ENCODE measurements around the gene RXFP2. TPM values are rescaled to one million over a fixed set of nuclear protein-coding genes. Genes with fewer than 3 reads are reported as not detected.

The RXFP2 gene
- total and polyA plus RNA-seq, 5 experiments from 2014 or later: not detected

DNA sequence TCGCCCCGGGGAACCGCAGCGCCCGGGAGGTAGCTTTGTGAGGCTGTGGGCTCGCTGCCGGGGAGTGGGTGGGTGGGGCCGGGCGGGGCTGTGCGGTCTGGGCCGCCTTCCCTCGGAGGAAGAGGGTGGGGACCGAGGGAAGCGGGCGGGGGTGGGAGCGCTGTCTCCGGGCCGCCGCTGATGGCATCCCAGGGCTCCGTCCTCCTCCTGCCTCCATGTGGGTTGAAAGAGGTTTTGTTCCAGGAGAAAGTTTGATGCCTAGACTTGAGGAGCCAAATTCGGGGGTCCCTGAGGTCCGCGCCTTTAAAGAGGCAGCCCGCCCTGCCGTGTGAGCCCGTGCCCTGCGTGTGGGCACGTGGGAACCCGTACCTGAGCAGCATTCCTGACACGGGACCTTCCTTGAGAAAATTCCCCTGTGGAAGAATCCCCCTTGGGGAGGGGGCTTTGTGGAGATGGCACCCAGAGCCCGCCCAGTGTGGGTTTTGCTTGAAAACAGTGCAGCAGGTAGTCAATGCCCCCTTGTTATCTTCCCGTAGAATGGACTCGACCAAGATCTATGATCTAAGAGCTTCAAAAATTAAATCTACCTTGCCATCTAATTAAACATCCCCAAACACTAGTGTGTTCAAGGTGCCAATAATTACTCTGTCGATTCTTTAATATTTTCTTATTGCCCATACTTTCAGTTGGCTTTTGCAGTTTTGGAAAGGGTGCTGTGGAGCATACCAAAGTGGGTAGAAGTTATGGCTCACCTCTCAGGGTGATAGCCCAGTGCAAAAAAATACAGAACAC lies 107.8 kb downstream of the RXFP2 start:
- DNase-seq (no peak), ATAC-seq (no peak)
- peaks cover 0 to 25% (median 4%) of the 10 kb centered on the region in 4 donors for H3K4me1 Mint-ChIP-seq
- no peaks in the 10 kb centered on the region for H3K9me3 Mint-ChIP-seq
- H3K4me3 Mint-ChIP-seq: peak overlapping the region; percentile 13 to 81 (median 64)
- peak overlapping the region in 1 of 10 donors; percentile 43 for H3K27ac Mint-ChIP-seq
- no peaks in the 10 kb centered on the region for H3K36me3 Mint-ChIP-seq
- peaks cover 29 to 72% (median 31%) of the 10 kb centered on the region in 5 donors for H3K27me3 Mint-ChIP-seq
- POLR2A ChIA-PET: no interaction called here

- Mint-ChIP-seq H3K4me1 (peaks cover 0 to 25% (median 4%) of the 10 kb centered on the region in 4 donors), H3K4me3 (peak overlapping the region in 2 of 10 donors; percentile 65 to 81), H3K27me3 (peaks cover 23 to 58% (median 30%) of the 10 kb centered on the region in 5 donors), H3K27ac (no peak overlapping the region), H3K36me3 (no peaks in the 10 kb centered on the region), H3K9me3 (no peaks in the 10 kb centered on the region)
- DNase-seq (no peak), ATAC-seq (no peak)
- POLR2A ChIA-PET: no interaction called here
Measured at GRCh38 chr13:31848621-31849020, 109.3 kb downstream of the RXFP2 start.

GRCh38 chr13:31849206-31849605 lies 109.9 kb downstream of the RXFP2 start:
- Mint-ChIP-seq H3K27me3 (peaks cover 19 to 52% (median 26%) of the 10 kb centered on the region in 5 donors), H3K4me1 (peaks cover 0 to 25% (median 4%) of the 10 kb centered on the region in 4 donors), H3K4me3 (no peak overlapping the region), H3K36me3 (no peaks in the 10 kb centered on the region), H3K9me3 (no peaks in the 10 kb centered on the region), H3K27ac (no peak overlapping the region)
- ATAC-seq: no peak
- POLR2A ChIA-PET: no interaction called here
- no peak for DNase-seq

DNA sequence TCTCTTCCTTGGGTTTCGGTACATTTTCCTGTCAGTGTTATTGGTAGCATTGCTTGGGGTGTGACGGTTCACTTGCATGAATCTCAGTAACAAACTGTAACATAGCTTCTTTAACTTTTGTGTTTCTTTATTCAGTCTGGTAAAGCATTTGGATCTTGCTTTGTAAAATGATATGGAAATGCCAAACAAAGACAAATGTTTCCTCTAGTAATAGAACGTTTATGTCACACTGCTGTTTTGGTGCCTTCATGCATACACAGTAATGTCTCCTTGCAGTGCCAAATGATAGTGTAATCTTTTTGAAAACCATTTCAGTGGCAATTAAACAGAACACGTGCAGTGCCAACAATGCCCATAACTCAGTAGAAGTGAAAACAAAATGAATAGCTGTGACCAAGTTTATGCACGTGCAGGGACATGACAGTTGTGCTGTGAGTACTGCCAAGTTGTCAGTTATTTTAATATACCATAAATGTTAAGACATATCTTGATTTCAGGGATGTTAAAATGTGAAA lies 110.8 kb downstream of the RXFP2 start:
- H3K36me3 Mint-ChIP-seq: no peaks in the 10 kb centered on the region

GRCh38 chr13:31851216-31851615 lies 111.9 kb downstream of the RXFP2 start:
- no peak for DNase-seq
- Mint-ChIP-seq H3K4me3 (no peak overlapping the region), H3K9me3 (no peaks in the 10 kb centered on the region), H3K36me3 (no peaks in the 10 kb centered on the region), H3K27me3 (peaks cover 8 to 33% (median 16%) of the 10 kb centered on the region in 5 donors), H3K27ac (no peak overlapping the region), H3K4me1 (peaks cover 0 to 13% (median 3%) of the 10 kb centered on the region in 4 donors)
- ATAC-seq: no peak
- POLR2A ChIA-PET: no interaction called here

More for the DNA sequence above, 110.8 kb downstream of the RXFP2 start:
- DNase-seq (no peak), ATAC-seq (no peak)
- Mint-ChIP-seq H3K4me3 (no peak overlapping the region), H3K9me3 (no peaks in the 10 kb centered on the region), H3K4me1 (peaks cover 0 to 21% (median 4%) of the 10 kb centered on the region in 4 donors), H3K27ac (no peak overlapping the region), H3K27me3 (peaks cover 13 to 43% (median 19%) of the 10 kb centered on the region in 5 donors)
- POLR2A ChIA-PET: no interaction called here

Data from naive thymus-derived CD8-positive, alpha-beta T cell (primary cell).